Upper lobe of right lung (tissue), 1 donor: ENCODE measurements around the gene RAB6C. TPM values are rescaled to one million over a fixed set of nuclear protein-coding genes. Genes with fewer than 3 reads are reported as not detected.
A peak's percentile ranks its signal among the peaks of the same experiment; 100 is the strongest.
"Not testable (repeated sequence)": the region's sequence is repeated elsewhere in the genome, so short reads cannot be mapped to it uniquely, and the experiment has no call there.

ENCODE experiments used
- ATAC-seq: fragments of 200-7000 bp; cut with Tn5 transposase; one replicate; pipeline ENCODE4 v1.9.1; 2020; ENCODE audit warnings: mild to moderate bottlenecking, moderate library complexity
- DNase-seq: peaks from one replicate; pipeline ENCODE4 v3.0.0-alpha.2; 2020
- H3K27ac ChIP-seq: fragments of 200-600 bp; one replicate; pipeline ENCODE4 v1.8.0; 2022
- H3K27me3 ChIP-seq: fragments of 200-600 bp; one replicate; pipeline ENCODE4 v1.8.0; 2022; ENCODE audit warnings: mild to moderate bottlenecking
- H3K36me3 ChIP-seq: fragments of 200-600 bp; one replicate; pipeline ENCODE4 v1.8.0; 2022
- H3K4me1 ChIP-seq: fragments of 200-600 bp; one replicate; pipeline ENCODE4 v1.8.0; 2022
- H3K4me3 ChIP-seq: fragments of 200-600 bp; one replicate; pipeline ENCODE4 v1.8.0; 2022; ENCODE audit warnings: mild to moderate bottlenecking
- H3K9me3 ChIP-seq: fragments of 200-600 bp; one replicate; pipeline ENCODE4 v1.8.0; 2022
- intact Hi-C: fragments of 100-400 bp; cut with DNase I; formaldehyde crosslinking; loops from one replicate; pipeline ENCODE4 v1.11.0; 2022
- total RNA-seq: library from RNA; stranded (reverse); fragmentation: NEBNext Ultra II Directional; extraction: Animal tissue kit (Norgen Biotek cat#: 25700); gene quantifications from one replicate; pipeline ENCODE4 v1.2.1, GENCODE V29; 2021
- TF ChIP-seq, protein P1 (sequence below): fragments of 200-600 bp; IDR thresholded peaks from one replicate; pipeline ENCODE4 v1.8.0; 2022; ENCODE audit warnings: antibody characterized with exemption
- donor health status: DM: no; HTN: yes; CAD: no; lungs with severe emphysema.

RAB6C gene
- total RNA-seq, 1 donor from 2014 or later = not detected

DNA sequence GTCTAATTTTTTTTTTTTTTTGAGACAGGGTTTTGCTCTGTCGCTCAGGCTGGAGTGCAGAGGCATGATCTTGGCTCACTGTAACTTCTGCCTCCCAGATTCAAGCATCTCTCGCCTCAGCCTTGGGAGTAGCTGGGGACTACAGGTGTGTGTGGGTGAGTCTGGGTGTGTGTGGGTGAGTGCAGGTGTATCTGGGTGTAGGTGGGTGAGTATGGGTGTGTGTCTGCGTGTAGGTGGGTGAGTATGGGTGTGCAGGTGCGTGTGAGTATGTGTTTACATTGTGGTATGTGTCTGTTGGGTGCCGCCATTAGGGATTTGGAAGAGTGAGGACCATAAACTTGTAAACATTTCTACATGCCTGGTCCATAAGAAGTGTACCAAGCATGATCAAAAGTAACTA is 1.5 kb upstream of the RAB6C start:
- no peaks in the 10 kb centered on the region for H3K36me3 ChIP-seq
- ATAC-seq (no peak), DNase-seq (no peak)
- H3K27ac ChIP-seq = no peak overlapping the region
- H3K4me3 ChIP-seq = no peak overlapping the region
- H3K27me3 ChIP-seq = peaks cover 24% of the 10 kb centered on the region
- TF ChIP-seq, protein P1, sequence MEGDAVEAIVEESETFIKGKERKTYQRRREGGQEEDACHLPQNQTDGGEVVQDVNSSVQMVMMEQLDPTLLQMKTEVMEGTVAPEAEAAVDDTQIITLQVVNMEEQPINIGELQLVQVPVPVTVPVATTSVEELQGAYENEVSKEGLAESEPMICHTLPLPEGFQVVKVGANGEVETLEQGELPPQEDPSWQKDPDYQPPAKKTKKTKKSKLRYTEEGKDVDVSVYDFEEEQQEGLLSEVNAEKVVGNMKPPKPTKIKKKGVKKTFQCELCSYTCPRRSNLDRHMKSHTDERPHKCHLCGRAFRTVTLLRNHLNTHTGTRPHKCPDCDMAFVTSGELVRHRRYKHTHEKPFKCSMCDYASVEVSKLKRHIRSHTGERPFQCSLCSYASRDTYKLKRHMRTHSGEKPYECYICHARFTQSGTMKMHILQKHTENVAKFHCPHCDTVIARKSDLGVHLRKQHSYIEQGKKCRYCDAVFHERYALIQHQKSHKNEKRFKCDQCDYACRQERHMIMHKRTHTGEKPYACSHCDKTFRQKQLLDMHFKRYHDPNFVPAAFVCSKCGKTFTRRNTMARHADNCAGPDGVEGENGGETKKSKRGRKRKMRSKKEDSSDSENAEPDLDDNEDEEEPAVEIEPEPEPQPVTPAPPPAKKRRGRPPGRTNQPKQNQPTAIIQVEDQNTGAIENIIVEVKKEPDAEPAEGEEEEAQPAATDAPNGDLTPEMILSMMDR = no peak
- intact Hi-C loops = no loop called here
- no peaks in the 10 kb centered on the region for H3K4me1 ChIP-seq
- H3K9me3 ChIP-seq = no peaks in the 10 kb centered on the region

DNA sequence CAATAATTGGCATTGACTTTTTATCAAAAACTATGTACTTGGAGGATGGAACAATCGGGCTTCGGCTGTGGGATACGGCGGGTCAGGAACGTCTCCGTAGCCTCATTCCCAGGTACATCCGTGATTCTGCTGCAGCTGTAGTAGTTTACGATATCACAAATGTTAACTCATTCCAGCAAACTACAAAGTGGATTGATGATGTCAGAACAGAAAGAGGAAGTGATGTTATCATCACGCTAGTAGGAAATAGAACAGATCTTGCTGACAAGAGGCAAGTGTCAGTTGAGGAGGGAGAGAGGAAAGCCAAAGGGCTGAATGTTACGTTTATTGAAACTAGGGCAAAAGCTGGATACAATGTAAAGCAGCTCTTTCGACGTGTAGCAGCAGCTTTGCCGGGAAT is 780 bp downstream of the RAB6C start:
- H3K36me3 ChIP-seq, H3K4me1 ChIP-seq, intact Hi-C loops, H3K27ac ChIP-seq, DNase-seq, H3K9me3 ChIP-seq, H3K4me3 ChIP-seq: not testable (repeated sequence)
- H3K27me3 ChIP-seq = peaks cover 32% of the 10 kb centered on the region
- ATAC-seq = peak; percentile 38

DNA sequence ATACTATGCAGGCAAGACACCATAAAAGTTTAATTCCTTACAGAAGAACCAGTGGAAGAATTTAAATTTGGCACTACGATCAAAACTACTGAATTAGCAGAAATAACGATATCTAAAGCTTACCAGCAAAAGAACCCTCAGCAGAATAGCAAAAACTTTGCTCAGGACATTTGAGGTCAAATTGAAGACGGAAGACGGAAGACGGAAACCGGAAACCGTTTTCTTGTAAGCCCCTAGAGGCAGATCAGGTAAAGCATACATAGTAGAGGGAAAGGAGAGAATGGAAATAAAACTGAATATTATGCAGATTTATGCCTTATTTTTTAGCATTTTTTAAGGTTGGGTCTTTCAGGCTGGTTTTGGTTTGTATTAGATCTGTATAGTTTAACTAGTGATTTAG is 2.2 kb downstream of the RAB6C start:
- intact Hi-C loops, H3K36me3 ChIP-seq, ATAC-seq, H3K27ac ChIP-seq, H3K9me3 ChIP-seq, H3K4me1 ChIP-seq, DNase-seq, H3K4me3 ChIP-seq: not testable (repeated sequence)
- peaks cover 32% of the 10 kb centered on the region for H3K27me3 ChIP-seq

DNA sequence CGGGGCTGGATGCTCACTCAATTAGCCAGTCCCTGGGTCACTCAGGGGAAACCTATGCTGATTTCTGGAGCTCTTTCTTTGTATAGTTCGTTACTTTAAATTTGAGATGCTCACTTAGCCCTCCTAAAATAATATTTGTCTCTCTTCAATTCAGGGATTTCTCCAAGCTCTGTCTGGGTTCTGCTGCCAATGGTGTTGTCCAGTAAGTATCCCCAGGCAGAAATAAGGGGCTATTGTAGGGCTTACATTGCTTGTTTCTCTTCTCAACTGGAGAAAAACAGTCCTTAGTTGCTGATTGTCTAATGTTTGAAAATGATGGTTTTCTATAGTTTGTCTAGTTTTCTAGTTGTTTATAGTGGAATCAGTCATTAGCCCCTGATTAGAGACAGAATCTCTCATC is 5.0 kb downstream of the RAB6C start:
- DNase-seq (no peak), ATAC-seq (no peak)
- Histone ChIP-seq H3K4me1 (no peaks in the 10 kb centered on the region), H3K27me3 (peaks cover 13% of the 10 kb centered on the region), H3K9me3 (no peaks in the 10 kb centered on the region), H3K27ac (no peak overlapping the region), H3K4me3 (no peak overlapping the region), H3K36me3 (no peaks in the 10 kb centered on the region)
- TF ChIP-seq, protein P1 = no peak
- intact Hi-C loops = no loop called here

DNA sequence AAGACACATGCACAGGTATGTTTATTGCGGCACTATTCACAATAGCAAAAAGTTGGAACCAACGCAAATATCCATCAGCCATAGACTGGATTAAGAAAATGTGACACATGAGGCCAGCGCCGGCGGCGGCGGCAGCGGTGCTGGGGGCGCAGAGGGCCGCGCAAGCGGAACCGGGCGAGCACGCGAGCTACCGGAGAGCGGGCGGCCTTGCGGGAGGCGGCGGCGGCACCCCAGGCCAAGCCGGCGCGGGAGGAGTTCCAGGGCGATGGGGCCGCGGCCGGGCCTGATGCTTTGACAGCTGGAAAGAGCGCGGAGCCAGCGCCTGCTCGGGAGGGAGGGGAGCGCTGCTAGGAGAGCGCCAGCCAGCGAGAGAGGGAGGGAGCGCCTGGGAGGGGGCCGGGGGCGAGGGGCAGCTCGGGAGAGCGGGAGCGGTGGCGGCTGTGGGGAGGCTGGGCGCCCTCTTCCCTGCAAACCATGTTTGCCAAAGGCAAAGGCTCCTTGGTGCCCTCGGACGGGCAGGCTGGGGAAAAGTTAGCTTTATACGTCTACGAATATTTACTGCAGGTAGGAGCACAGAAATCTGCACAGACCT is 13.0 kb downstream of the RAB6C start:
- H3K4me3 ChIP-seq, DNase-seq, intact Hi-C loops, H3K9me3 ChIP-seq, H3K36me3 ChIP-seq, H3K4me1 ChIP-seq, ATAC-seq, H3K27ac ChIP-seq: not testable (repeated sequence)
- peaks cover 18% of the 10 kb centered on the region for H3K27me3 ChIP-seq

DNA sequence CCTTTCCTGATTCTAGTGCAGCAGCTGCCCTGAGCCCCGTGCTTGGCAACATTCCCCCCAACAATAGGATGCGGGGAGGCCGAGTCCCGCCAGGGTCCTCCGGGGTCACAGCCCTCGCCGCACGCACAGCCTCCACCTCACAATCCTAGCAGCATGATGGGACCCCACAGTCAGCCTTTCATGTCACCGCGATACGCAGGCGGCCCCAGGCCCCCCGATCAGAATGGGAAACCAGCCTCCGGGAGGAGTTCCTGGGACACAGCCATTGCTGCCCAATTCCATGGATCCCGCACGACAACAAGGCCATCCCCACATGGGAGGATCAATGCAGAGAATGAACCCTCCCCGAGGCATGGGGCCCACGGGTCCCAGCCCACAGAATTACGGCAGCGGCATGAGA is 13.7 kb downstream of the RAB6C start:
- intact Hi-C loops, DNase-seq, H3K36me3 ChIP-seq, H3K4me1 ChIP-seq, H3K4me3 ChIP-seq, H3K27ac ChIP-seq, H3K9me3 ChIP-seq, ATAC-seq: not testable (repeated sequence)
- H3K27me3 ChIP-seq = peaks cover 18% of the 10 kb centered on the region

DNA sequence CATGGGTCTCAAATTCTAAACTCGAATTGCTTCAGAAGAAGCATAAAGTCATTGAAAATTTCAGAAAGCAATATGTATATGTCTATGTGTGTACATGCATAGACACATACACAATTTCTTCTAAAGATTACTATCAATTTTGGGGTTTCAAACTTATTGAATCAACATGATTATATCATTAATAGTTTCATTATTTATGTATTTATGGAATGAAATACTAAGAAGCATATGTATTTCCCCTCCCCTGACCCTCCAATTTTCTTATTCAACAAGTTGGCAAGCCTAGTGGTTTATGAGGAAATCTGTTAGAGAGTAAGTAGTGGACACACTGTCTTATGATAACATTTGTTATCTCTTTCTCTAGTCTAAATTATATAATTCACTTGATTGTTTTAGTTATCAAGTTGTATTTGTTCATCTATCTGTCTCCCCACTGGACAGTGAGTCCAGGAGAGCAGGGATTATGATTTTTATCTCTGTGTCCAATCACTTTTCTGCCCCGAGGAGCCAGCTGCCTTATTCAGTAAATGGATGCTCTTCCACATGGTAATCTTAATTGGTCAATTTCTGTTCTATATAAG is 17.3 kb downstream of the RAB6C start:
- DNase-seq, H3K4me3 ChIP-seq, ATAC-seq, intact Hi-C loops, H3K9me3 ChIP-seq, H3K27ac ChIP-seq, H3K27me3 ChIP-seq, H3K36me3 ChIP-seq, H3K4me1 ChIP-seq: not testable (repeated sequence)

DNA sequence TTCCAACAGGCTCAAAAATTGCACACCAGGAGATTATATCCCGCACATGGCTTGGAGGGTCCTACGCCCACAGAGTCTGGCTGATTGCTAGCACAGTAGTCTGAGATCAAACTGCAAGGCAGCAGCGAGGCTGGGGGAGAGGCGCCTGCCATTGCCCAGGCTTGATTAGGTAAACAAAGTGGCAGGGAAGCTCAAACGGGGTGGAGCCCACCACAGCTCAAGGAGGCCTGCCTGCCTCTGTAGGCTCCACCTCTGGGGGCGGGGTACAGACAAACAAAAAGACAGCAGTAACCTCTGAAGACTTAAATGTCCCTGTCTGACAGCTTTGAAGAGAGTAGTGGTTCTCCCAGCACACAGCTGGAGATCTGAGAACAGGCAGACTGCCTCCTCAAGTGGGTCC is 19.3 kb downstream of the RAB6C start:
- H3K4me1 ChIP-seq, H3K4me3 ChIP-seq, H3K27me3 ChIP-seq, H3K9me3 ChIP-seq, ATAC-seq, intact Hi-C loops, H3K27ac ChIP-seq, DNase-seq, H3K36me3 ChIP-seq: not testable (repeated sequence)

DNA sequence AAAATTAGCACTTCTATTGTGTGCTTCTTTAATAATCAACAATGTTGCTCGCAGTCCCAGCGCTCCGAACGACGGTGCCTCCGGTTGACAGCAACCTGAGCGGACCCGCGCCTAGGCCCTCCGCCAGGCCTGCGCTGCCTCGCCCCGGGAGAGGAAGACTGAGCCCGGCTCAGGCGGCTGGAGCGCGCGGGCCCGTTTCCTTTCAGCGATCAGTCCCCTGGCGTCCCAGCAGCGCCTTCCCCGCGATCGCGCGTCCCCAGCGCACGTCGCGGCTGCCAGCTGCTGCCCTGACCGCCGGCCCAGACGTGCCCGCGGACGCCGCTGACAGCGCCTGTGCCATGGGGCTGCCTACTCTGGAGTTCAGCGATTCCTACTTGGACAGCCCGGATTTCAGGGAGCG is 26.4 kb downstream of the RAB6C start:
- ATAC-seq, intact Hi-C loops, H3K36me3 ChIP-seq, H3K4me3 ChIP-seq, H3K9me3 ChIP-seq, DNase-seq, H3K27me3 ChIP-seq, H3K4me1 ChIP-seq, H3K27ac ChIP-seq: not testable (repeated sequence)

DNA sequence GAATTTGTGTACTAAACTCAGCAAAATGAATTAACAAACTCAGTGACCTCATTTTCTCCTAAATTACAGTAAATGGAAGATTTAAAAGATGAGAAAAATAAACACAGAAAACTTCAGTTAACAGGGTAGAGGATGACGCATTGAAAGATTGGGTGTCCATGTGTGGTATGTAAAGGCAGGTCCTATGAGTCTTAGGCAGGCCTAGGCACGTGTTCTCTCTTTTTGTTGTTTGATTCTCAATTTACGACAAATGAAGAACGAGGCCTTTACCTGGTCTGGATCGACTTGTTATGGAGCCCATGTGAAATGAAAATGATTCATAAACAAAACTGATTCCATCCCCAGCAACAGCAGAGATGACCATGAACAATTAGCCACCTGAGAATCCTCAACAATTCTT is 37.2 kb downstream of the RAB6C start:
- ATAC-seq, H3K4me3 ChIP-seq, H3K36me3 ChIP-seq, H3K27me3 ChIP-seq, H3K27ac ChIP-seq, DNase-seq, intact Hi-C loops, H3K4me1 ChIP-seq, H3K9me3 ChIP-seq: not testable (repeated sequence)
